ENCODE measurements around the gene SBF2.
A peak's percentile ranks its signal among the peaks of the same experiment; 100 is the strongest.
"Not testable (repeated sequence)": the region's sequence is repeated elsewhere in the genome, so short reads cannot be mapped to it uniquely, and the experiment has no call there.

The SBF2 gene

GRCh38 chr11:10264716-10265115, 29.3 kb downstream of the SBF2 start:
- not testable (repeated sequence) for DNase-seq

DNA sequence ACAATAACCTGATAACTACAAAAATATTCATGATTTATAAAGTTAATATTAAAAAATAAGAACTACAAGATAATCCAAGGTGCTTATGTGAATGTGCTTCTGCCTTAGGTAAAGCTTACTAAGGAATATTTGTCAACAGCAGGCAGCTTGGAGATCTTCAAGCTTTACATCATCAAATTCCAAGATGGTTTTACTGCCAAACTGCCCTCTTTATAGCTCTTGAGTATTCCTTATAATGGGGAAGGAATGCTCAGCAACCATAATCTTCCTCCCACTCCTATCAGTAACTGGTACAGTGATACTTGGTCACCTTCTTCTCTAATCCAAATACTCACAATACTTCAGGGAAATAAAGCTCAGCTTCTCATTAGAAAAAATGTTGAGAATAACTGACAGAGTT, 30.1 kb downstream of the SBF2 start:
- no peak for DNase-seq

DNA sequence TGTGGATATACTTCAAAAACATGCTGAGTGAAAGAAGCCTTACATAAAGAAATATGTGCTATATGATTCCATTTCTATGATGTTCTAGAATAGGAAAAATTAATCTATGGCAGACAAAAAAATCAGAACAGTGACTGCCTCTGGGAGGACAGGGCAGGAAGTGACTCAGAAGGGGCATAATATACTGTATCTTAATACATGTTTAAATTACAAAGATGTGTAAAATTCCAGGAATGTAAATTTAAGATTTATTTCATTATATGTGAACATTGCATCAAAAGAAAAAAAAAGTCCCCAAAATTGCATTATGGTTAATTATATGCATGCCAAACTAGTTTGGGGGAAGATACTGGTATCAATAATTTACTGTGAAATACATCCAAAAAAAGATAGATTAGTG, 32.2 kb downstream of the SBF2 start:
- no peak for DNase-seq

GRCh38 chr11:10257478-10257877, 36.5 kb downstream of the SBF2 start:
- no peak for DNase-seq

GRCh38 chr11:10255388-10256125, 38.5 kb downstream of the SBF2 start:
- DNase-seq, result no peak

GRCh38 chr11:10249448-10250131, 44.4 kb downstream of the SBF2 start:
- DNase-seq, result not testable (repeated sequence)

- no peak for DNase-seq
Measured at GRCh38 chr11:10247011-10247410, 47.0 kb downstream of the SBF2 start.

DNA sequence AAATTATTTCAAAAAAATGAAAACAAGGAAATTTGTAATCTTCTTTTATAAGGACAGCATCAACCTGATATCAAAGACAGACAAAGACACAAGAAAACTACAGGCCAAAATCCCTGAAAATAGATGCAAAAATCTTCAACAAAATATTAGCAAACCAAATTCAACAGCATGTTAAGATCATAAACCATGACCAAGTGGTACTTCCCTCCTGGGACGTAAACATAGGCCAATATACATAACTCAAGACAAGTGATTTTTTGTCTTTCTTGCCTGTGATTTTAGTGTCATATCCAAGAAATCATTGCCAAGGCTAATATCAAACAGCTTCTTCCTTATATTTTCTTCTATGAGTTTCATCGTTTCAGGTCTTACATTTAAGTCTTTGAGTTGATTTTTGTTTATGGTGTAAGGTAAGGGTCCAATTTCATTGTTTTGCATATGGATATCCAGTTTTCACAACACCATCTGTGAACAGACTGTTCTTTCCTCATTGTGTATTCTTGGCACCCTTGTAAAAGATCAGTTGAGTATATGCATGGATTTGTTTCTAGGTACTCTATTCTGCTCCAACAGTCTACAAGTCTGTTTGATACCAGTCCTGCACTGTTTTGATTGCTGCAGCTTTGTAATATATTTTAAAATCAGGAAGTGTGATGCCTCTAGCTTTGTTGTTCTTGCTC, 50.0 kb downstream of the SBF2 start:
- DNase-seq, result no peak

DNA sequence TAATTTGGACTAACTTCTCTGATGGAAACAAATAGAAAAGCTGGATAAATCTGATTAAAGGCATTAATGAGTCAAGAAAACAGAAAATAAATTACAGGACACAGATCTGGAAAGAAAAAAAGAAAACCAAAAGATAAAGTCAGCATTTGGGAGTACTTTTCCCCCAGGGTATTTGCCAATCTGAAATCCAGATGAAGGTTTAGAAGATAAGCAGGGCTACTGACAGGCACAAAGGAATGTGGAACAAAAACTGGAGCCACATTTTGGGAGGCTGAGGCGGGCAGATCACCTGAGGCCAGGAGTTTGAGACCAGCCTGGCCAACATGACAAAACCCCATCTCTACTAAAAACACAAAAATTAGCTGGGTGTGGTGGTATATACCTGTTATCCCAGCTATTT, 57.2 kb downstream of the SBF2 start:
- no peak for DNase-seq

DNA sequence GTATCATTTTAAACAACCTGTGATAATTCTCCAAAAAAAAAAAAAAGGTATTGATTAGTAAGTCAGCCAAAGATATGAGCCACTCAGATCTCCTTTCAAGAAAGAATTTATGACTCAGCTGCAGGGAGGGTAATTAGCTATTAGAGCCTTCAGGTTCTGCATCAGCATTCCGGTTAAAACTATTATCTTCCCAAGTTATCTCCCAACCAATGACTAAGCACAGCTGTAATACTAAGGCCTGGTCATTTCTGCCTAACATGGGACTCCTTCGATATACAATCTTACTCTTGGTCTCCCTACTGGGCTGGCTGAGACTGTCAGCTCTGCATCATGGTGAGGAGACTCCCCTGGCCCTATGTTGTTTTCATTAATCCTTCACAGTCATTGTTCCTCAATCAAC, 60.4 kb downstream of the SBF2 start:
- no peak for DNase-seq

- no peak for DNase-seq
Measured at GRCh38 chr11:10232756-10233155, 61.3 kb downstream of the SBF2 start.

GRCh38 chr11:10231803-10232202, 62.2 kb downstream of the SBF2 start:
- DNase-seq, result not testable (repeated sequence)

- no peak for DNase-seq
Measured at GRCh38 chr11:10225553-10225952, 68.5 kb downstream of the SBF2 start.

DNA sequence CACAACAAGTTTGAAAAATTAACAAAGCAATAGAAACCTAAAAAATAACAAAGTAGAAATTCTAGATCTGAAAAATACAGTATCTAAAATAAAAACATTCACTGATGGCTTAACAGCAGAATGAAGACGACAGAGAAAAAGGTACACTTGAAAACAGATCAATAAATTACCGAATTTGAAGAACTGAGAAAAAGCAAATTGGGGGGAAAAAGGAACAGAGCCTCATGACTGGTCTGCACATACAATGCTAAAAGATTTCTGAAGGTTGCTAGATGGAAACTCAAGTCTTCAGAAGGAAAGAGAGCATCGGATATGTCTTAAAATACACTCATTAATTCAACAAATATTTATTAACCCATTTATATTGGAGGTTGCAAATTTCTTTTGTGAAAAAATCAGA, 71.6 kb downstream of the SBF2 start:
- no peak for DNase-seq

DNA sequence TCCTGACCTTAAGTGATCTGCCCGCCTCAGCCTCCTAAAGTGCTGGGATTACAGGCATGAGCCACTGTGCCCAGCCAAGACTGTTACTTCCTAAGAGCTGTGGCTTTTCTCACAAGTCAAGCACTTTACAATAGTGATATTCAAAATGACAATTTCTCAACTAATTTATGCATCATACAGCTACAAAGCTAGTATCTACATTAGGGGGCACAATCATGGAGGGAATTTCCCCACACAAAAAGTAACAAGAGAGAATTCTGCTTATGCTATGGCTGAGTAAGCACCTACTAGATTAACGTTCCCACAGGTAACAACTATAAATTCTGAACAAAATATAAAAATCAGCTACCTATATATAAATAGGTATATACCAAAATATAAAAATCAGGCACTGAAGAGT, 72.7 kb downstream of the SBF2 start:
- DNase-seq, result no peak

DNA sequence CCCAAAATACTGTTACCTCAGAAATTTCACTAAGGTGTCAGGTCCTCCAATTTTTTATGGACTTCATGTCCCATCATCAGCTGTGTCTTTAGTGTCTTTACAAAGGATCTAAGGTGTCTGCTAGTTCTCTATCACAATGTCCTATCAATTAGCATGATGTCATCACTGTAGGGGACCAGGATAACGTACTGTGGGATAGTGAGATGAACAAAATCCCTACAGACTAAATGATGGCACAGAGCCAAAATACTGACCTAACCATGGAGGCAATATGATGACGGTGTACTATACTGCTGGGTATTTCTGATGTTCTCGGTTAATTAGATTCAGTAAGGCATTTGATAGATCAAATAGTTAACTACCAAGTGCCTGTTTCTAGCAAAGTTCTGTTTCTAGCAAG, 82.5 kb downstream of the SBF2 start:
- no peak for DNase-seq

DNA sequence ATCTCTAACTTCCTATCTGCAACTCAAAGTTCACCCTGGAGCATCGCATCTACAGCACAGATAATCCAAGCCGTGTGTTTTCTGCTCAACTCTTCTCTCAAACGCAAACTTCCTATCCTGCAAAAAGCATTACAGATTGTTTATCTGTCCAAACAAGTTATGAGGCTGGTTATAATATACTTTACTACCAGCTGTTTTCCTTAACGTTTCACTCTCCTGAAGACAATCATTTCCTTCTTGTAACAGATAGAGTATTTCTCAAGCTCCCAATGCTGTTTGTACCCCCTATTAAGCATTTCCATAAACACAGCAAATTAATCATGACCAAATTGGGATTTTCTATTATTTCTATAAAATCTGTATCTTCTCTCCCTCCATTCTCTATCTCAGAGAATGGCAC, 84.7 kb downstream of the SBF2 start:
- DNase-seq, result no peak

- DNase-seq, result peak in 2 of 14 donors; percentile 5 to 11
Measured at GRCh38 chr11:10208131-10208575, 85.9 kb downstream of the SBF2 start.

- DNase-seq, result no peak
Measured at GRCh38 chr11:10205928-10206327, 88.1 kb downstream of the SBF2 start.

- no peak for DNase-seq
Measured at GRCh38 chr11:10204021-10204420, 90.0 kb downstream of the SBF2 start.

GRCh38 chr11:10201343-10201742, 92.7 kb downstream of the SBF2 start:
- DNase-seq, result no peak

- no peak for DNase-seq
Measured at GRCh38 chr11:10197091-10197490, 96.9 kb downstream of the SBF2 start.

GRCh38 chr11:10192036-10192435, 102.0 kb downstream of the SBF2 start:
- no peak for DNase-seq

DNA sequence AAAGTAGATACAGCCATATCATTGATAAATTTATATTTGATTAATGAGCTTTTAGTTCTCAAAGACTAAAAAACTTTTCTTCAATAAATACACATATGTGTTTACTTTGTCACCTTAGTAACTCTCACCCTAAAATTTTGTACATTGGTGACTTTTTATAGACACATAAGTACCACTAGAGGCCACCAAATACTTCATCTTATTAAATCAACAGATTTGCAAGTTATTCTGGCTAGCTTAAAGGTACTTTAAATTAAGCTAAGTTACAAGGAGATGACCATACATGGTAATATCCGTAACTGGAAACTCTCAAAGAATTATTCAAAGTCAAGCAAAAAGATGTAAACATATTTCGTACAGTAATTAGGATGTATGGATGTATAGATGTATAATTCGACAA, 112.2 kb downstream of the SBF2 start:
- DNase-seq, result no peak

Data from C1 segment of cervical spinal cord (tissue), 14 donors.